Gastrocnemius medialis (tissue), 4 donors: ENCODE measurements around the gene UBL4A. TPM values are rescaled to one million over a fixed set of nuclear protein-coding genes. Genes with fewer than 3 reads are reported as not detected.

Experiments
- ATAC-seq, 2 donors: fragments of 150-250 bp; one replicate each; pipeline ENCODE4 v1.9.1; 2016
- DNase-seq, 2 donors: peaks; one replicate each; pipeline ENCODE4 v3.0.0-alpha.2; 2019
- H3K27ac ChIP-seq, 4 donors: fragments of 200-600 bp; sonication (generic); 1 replicate in 1 of 4; 2 replicates in 3 of 4; pipeline ENCODE4 v1.5.1; 2016 to 2018; ENCODE audit warnings: mild to moderate bottlenecking in 2 of 4, moderate library complexity in 1 of 4
- H3K27me3 ChIP-seq, 3 donors: fragments of 200-600 bp; sonication (generic) in 2 of 3; 1 replicate in 1 of 3; 2 replicates in 2 of 3; pipeline versions ENCODE4 v1.5.1 to v1.6.0; 2016 to 2019; ENCODE audit warnings: mild to moderate bottlenecking in 1 of 3, moderate library complexity in 1 of 3
- H3K36me3 ChIP-seq, 2 donors: fragments of 200-600 bp; sonication (generic) in 1 of 2; one replicate each; pipeline ENCODE4 v1.5.1; 2017 to 2018
- H3K4me1 ChIP-seq, 2 donors: fragments of 200-600 bp; sonication (generic) in 1 of 2; one replicate each; pipeline ENCODE4 v1.5.1; 2016 to 2017; ENCODE audit warnings: mild to moderate bottlenecking in 2 of 2
- H3K4me3 ChIP-seq, 4 donors: fragments of 200-600 bp; sonication (generic) in 3 of 4; 1 replicate in 1 of 4; 2 replicates in 3 of 4; pipeline ENCODE4 v1.5.1; 2016 to 2019; ENCODE audit warnings: mild to moderate bottlenecking in 2 of 4
- H3K9me3 ChIP-seq, 3 donors: fragments of 200-600 bp; sonication (generic) in 2 of 3; 1 replicate in 1 of 3; 2 replicates in 2 of 3; pipeline ENCODE4 v1.5.1; 2016 to 2019
- POLR2A ChIP-seq, 2 donors: fragments of 450-650 bp; IDR thresholded peaks; one replicate each; pipeline ENCODE4 v1.6.1; 2017; ENCODE audit warnings: antibody characterized with exemption in 2 of 2, mild to moderate bottlenecking in 2 of 2, moderate library complexity in 2 of 2
- in situ Hi-C, 4 donors: fragments of 200-750 bp; cut with MboI; loops; one replicate each; pipeline versions ENCODE4 v1.15.0 to v1.8.0; 2017; ENCODE audit warnings: low sequenced_read_pairs in 4 of 4
- intact Hi-C: fragments of 100-400 bp; cut with DNase I; formaldehyde crosslinking; loops from one replicate; pipeline ENCODE4 v1.15.1; 2023; ENCODE audit warnings: low total_unique reads
- total RNA-seq, 4 donors: library from RNA; depleted of rRNA; stranded (reverse); fragments of >200 nt; gene quantifications; one replicate each; pipeline versions ENCODE4 v1.1.0 to v1.2.3, GENCODE V29; 2016
- TF ChIP-seq, protein P1 (sequence below), 5 experiments: fragments of 450-650 bp in 3 of 5; fragments of 200-600 bp in 2 of 5; sonication (generic) in 2 of 5; IDR thresholded peaks in 4 of 5; conservative IDR thresholded peaks in 1 of 5; 1 replicate in 4 of 5; 2 replicates in 1 of 5; pipeline ENCODE4 v1.5.1; 2016 to 2019; ENCODE audit warnings: antibody characterized with exemption in 5 of 5, mild to moderate bottlenecking in 3 of 5, moderate library complexity in 3 of 5

Gene UBL4A
- total RNA-seq, 4 donors from 2014 or later = 54.6 to 116 (median 79.8) TPM

- Histone ChIP-seq H3K27me3 (no peaks in the 10 kb centered on the region), H3K4me1 (no peaks in the 10 kb centered on the region), H3K27ac (no peak overlapping the region), H3K4me3 (no peak overlapping the region), H3K36me3 (no peaks in the 10 kb centered on the region), H3K9me3 (no peaks in the 10 kb centered on the region)
- no peak for DNase-seq
- TF ChIP-seq, protein P1, sequence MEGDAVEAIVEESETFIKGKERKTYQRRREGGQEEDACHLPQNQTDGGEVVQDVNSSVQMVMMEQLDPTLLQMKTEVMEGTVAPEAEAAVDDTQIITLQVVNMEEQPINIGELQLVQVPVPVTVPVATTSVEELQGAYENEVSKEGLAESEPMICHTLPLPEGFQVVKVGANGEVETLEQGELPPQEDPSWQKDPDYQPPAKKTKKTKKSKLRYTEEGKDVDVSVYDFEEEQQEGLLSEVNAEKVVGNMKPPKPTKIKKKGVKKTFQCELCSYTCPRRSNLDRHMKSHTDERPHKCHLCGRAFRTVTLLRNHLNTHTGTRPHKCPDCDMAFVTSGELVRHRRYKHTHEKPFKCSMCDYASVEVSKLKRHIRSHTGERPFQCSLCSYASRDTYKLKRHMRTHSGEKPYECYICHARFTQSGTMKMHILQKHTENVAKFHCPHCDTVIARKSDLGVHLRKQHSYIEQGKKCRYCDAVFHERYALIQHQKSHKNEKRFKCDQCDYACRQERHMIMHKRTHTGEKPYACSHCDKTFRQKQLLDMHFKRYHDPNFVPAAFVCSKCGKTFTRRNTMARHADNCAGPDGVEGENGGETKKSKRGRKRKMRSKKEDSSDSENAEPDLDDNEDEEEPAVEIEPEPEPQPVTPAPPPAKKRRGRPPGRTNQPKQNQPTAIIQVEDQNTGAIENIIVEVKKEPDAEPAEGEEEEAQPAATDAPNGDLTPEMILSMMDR (IDR thresholded peaks at IDR 0.05 in 4 of 5, conservative IDR thresholded peaks at IDR 0.05 in 1 of 5) = no peak
- no peak for TF ChIP-seq POLR2A (IDR thresholded peaks at IDR 0.05)
- intact Hi-C loops = no loop called here
- ATAC-seq = no peak
- in situ Hi-C loops = no loop called here
Measured at GRCh38 chrX:154459832-154460231, 26.6 kb downstream of the UBL4A start.

- DNase-seq (peak in 1 of 2 donors; percentile 36), ATAC-seq (peak in 1 of 2 donors; percentile 36)
- H3K4me1 ChIP-seq = no peaks in the 10 kb centered on the region
- no peaks in the 10 kb centered on the region for H3K36me3 ChIP-seq
- peak overlapping the region; percentile 34 to 61 (median 52) for H3K4me3 ChIP-seq
- in situ Hi-C loops (no loop called here), intact Hi-C loops (no loop called here)
- no peaks in the 10 kb centered on the region for H3K27me3 ChIP-seq
- no peaks in the 10 kb centered on the region for H3K9me3 ChIP-seq
- peak overlapping the region in 3 of 4 donors; percentile 24 to 58 (median 55) for H3K27ac ChIP-seq
- TF ChIP-seq, protein P1 (IDR thresholded peaks at IDR 0.05 in 4 of 5, conservative IDR thresholded peaks at IDR 0.05 in 1 of 5) = no peak
- TF ChIP-seq POLR2A (IDR thresholded peaks at IDR 0.05) = no peak
Measured at GRCh38 chrX:154458954-154459778, 27.2 kb downstream of the UBL4A start.

GRCh38 chrX:154458116-154458953 lies 28.1 kb downstream of the UBL4A start, which contains the start of gene PLXNA3:
TSS of gene PLXNA3 (plus strand) at chrX:154458281. CDS start at chrX:154460184, 1,903 bp downstream.
- H3K4me1 ChIP-seq = no peaks in the 10 kb centered on the region
- peak within 1 kb of the TSS; percentile 35 to 61 (median 52) for H3K4me3 ChIP-seq
- peak within 1 kb of the TSS in 3 of 4 donors; percentile 24 to 58 (median 55) for H3K27ac ChIP-seq
- H3K27me3 ChIP-seq = no peaks in the 10 kb centered on the region
- peak; percentile 50 to 81 for ATAC-seq
- no peaks in the 10 kb centered on the region for H3K36me3 ChIP-seq
- intact Hi-C loops (no loop called here), in situ Hi-C loops (no loop called here)
- H3K9me3 ChIP-seq = no peaks in the 10 kb centered on the region
- no peak for DNase-seq
- TF ChIP-seq POLR2A (IDR thresholded peaks at IDR 0.05) = peak; percentile 57 to 85
- TF ChIP-seq, protein P1 (IDR thresholded peaks at IDR 0.05 in 4 of 5, conservative IDR thresholded peaks at IDR 0.05 in 1 of 5) = no peak

GRCh38 chrX:154457491-154458115 lies 28.8 kb downstream of the UBL4A start:
- Histone ChIP-seq H3K27me3 (no peaks in the 10 kb centered on the region), H3K4me1 (no peaks in the 10 kb centered on the region), H3K36me3 (no peaks in the 10 kb centered on the region), H3K4me3 (peak overlapping the region; percentile 29 to 59 (median 39)), H3K27ac (peak overlapping the region in 2 of 4 donors; percentile 50 to 58), H3K9me3 (no peaks in the 10 kb centered on the region)
- DNase-seq = no peak
- ATAC-seq = peak; percentile 36 to 49
- TF ChIP-seq, protein P1 (IDR thresholded peaks at IDR 0.05 in 4 of 5, conservative IDR thresholded peaks at IDR 0.05 in 1 of 5) = no peak
- no peak for TF ChIP-seq POLR2A (IDR thresholded peaks at IDR 0.05)
- intact Hi-C loops = no loop called here
- in situ Hi-C loops = no loop called here
